Measurements from ENCODE around the gene KRTAP5-10. TPM values are rescaled to one million over a fixed set of nuclear protein-coding genes. Genes with fewer than 3 reads are reported as not detected.
A peak's percentile ranks its signal among the peaks of the same experiment; 100 is the strongest.
"Not testable (repeated sequence)": the region's sequence is repeated elsewhere in the genome, so short reads cannot be mapped to it uniquely, and the experiment has no call there.

The KRTAP5-10 gene
- total RNA-seq, 3 donors from 2014 or later: not detected

- intact Hi-C loops (cut with DNase I; ENCODE audit: low total_unique reads): no loop called here
- Histone ChIP-seq H3K4me1 (no peaks in the 10 kb centered on the region), H3K4me3 (no peak overlapping the region), H3K9me3 (no peaks in the 10 kb centered on the region), H3K27me3 (no peaks in the 10 kb centered on the region), H3K27ac (no peak overlapping the region), H3K36me3 (no peaks in the 10 kb centered on the region)
- DNase-seq (ENCODE audit: low spot score in 2 of 2): peak; percentile 63 to 71
- TF ChIP-seq CTCF (IDR thresholded peaks at IDR 0.05) (peak; percentile 50 to 69 (median 61)), POLR2A (IDR thresholded peaks at IDR 0.05) (no peak), POLR2AphosphoS5 (IDR thresholded peaks at IDR 0.05) (no peak)
These were observed 15.0 kb downstream of the KRTAP5-10 start for GRCh38 chr11:71580057-71581003.

DNA sequence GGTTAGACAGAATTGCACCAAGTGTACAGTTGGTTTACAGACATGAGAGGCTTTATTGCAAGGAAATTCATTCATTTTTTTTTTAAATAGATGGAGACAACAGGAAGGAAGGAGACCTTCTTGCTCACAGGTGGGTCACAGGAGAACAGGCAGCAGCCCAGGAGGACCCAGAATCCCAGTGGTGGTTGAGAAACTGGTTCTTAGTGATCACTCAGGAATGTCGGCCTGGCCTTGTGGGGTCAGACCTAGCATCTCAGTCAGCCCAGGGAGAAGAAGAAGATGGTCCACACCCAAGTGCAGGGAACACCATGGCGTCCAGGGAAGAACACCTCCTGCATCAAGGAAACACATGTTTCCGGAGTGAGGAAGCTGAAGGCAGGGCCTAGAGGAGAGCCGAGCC, 16.5 kb downstream of the KRTAP5-10 start:
- no peaks in the 10 kb centered on the region for H3K9me3 ChIP-seq
- H3K27ac ChIP-seq: no peak overlapping the region
- no peak overlapping the region for H3K4me3 ChIP-seq
- intact Hi-C loops (cut with DNase I; ENCODE audit: low total_unique reads): no loop called here
- TF ChIP-seq POLR2A (IDR thresholded peaks at IDR 0.05) (no peak), POLR2AphosphoS5 (IDR thresholded peaks at IDR 0.05) (no peak), CTCF (IDR thresholded peaks at IDR 0.05) (no peak)
- no peak for DNase-seq (ENCODE audit: low spot score in 2 of 2)
- H3K36me3 ChIP-seq: no peaks in the 10 kb centered on the region
- H3K27me3 ChIP-seq: no peaks in the 10 kb centered on the region
- H3K4me1 ChIP-seq: no peaks in the 10 kb centered on the region

DNA sequence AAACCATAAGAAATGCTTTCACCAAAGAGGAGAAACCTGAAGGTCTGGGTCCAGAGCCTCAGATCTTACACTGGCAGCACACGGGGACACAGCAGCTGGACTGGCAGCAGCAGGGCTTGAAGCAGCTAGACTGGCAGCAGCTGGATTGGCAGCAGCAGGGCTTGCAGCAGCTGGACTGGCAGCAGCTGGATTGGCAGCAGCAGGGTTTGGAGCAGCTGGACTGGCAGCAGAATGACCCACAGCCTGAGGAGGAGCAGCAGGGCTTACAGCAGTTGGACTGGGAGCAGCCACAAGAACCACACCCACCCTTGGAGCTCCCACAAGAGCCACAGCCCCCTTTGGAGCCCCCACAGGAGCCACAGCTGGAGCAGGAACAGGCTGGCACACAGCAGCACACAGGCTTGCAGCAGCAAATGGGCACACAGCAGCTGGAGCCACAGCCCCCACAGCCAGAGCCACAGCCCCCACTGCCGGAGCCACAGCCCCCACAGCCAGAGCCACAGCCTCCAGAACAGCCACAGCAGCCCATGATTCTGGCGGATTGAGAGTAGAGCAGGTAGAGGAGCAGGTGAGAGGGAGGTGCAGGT, 17.0 kb downstream of the KRTAP5-10 start, which contains the start of gene KRTAP5-11:
Gene KRTAP5-11, minus strand, starts transcription at position 567 of the 587 bp plus-strand sequence. Its CDS starts 38 bp downstream, at position 529.
- Histone ChIP-seq H3K4me1 (no peaks in the 10 kb centered on the region), H3K27ac (no peak within 1 kb of the TSS), H3K4me3 (no peak within 1 kb of the TSS), H3K27me3 (no peaks in the 10 kb centered on the region), H3K36me3 (no peaks in the 10 kb centered on the region), H3K9me3 (no peaks in the 10 kb centered on the region)
- intact Hi-C loops (cut with DNase I; ENCODE audit: low total_unique reads): no loop called here
- TF ChIP-seq POLR2AphosphoS5 (IDR thresholded peaks at IDR 0.05) (no peak), CTCF (IDR thresholded peaks at IDR 0.05) (no peak), POLR2A (IDR thresholded peaks at IDR 0.05) (no peak)
- no peak for DNase-seq (ENCODE audit: low spot score in 2 of 2)

- DNase-seq (ENCODE audit: low spot score in 2 of 2); H3K9me3 ChIP-seq; H3K4me1 ChIP-seq; H3K27ac ChIP-seq; intact Hi-C loops (cut with DNase I; ENCODE audit: low total_unique reads); H3K4me3 ChIP-seq; H3K36me3 ChIP-seq; H3K27me3 ChIP-seq: not testable (repeated sequence)
These were observed 17.6 kb downstream of the KRTAP5-10 start for GRCh38 chr11:71582969-71583368.

DNA sequence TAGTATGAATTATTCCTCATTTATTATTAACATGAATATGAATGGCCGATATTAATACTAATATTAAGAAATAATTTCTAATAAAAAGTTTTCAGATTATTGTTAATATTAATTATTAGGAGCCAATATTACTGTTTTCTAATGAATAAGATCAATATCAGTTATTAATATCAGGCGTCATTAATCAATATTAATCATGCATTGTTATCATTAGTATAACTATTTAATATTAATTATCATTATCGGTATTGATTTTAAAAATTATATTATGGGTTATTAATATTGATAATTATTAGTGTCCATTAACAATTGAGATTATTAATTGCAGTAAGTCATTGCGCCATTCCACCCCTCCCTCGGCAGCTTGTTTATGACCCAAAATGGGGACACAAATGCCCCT, 20.3 kb downstream of the KRTAP5-10 start:
- H3K4me1 ChIP-seq; DNase-seq (ENCODE audit: low spot score in 2 of 2); H3K36me3 ChIP-seq; H3K9me3 ChIP-seq; H3K27me3 ChIP-seq; H3K27ac ChIP-seq; intact Hi-C loops (cut with DNase I; ENCODE audit: low total_unique reads); H3K4me3 ChIP-seq: not testable (repeated sequence)

DNA sequence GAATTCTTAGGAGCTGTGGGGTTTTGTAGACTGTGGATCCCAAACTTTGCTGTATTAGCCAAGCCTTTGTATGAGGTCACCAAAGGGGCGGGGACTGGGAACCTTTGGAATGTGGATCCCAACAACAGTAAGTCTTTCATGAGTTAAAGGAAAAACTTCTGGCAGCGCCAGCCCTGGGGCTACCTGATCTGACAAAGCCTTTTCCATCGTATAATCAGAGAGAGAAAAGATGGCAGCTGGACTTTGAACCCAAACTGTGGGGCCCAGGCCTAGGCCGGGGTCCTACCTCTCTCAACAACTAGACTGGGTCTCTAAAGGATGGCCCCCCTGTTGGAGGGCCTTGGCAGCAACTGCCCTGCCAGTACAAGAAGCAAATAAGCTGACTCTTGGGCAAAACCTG, 23.0 kb downstream of the KRTAP5-10 start:
- H3K27me3 ChIP-seq; intact Hi-C loops (cut with DNase I; ENCODE audit: low total_unique reads); H3K4me1 ChIP-seq; H3K36me3 ChIP-seq; H3K9me3 ChIP-seq; H3K4me3 ChIP-seq: not testable (repeated sequence)
- DNase-seq (ENCODE audit: low spot score in 2 of 2): peak in 1 of 2 donors; percentile 62
- peak overlapping the region; percentile 19 to 45 for H3K27ac ChIP-seq

DNA sequence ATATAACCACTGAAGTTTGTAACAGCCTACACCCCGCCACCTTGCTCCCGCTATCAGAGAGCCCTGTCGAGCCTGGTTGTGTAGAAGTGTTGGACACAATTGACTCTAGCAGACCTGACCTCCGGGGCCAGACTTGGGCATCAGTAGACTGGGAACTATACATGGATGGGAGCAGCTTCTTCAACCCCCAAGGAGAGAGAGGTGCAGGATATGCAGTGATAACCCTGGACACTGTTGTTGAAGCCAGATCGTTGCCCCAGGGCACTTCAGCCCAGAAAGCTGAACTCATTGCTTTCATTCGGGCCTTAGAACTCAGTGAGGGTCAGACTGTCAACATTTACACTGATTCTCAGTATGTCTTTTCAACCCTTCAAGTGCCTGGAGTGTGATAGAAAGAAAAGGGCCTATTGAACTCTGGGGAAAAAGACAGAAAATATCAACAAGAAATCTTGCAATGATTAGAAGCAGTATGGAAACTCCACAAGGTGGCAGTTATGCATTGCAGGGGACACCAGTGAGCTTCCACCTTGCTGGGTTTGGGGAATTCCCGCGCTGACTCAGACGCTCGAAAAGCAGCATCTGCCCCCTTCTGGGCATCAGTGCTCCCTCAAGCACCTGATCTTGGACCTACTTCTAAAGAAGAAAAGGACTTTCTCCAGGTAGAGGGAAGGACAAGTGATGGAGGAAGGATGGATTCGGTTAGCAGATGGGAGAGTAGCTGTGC, 23.6 kb downstream of the KRTAP5-10 start:
- H3K9me3 ChIP-seq; DNase-seq (ENCODE audit: low spot score in 2 of 2); H3K4me3 ChIP-seq; H3K27me3 ChIP-seq; H3K36me3 ChIP-seq; H3K4me1 ChIP-seq; intact Hi-C loops (cut with DNase I; ENCODE audit: low total_unique reads): not testable (repeated sequence)
- peak overlapping the region; percentile 19 to 45 for H3K27ac ChIP-seq

- peak in 1 of 2 donors; percentile 22 for DNase-seq (ENCODE audit: low spot score in 2 of 2)
- H3K9me3 ChIP-seq; H3K4me3 ChIP-seq; intact Hi-C loops (cut with DNase I; ENCODE audit: low total_unique reads); H3K27ac ChIP-seq; H3K27me3 ChIP-seq; H3K36me3 ChIP-seq; H3K4me1 ChIP-seq: not testable (repeated sequence)
These were observed 24.2 kb downstream of the KRTAP5-10 start for GRCh38 chr11:71589546-71589920.

GRCh38 chr11:71603221-71603620, 37.9 kb downstream of the KRTAP5-10 start:
- intact Hi-C loops (cut with DNase I; ENCODE audit: low total_unique reads); DNase-seq (ENCODE audit: low spot score in 2 of 2); H3K9me3 ChIP-seq; H3K27ac ChIP-seq; H3K36me3 ChIP-seq; H3K27me3 ChIP-seq; H3K4me3 ChIP-seq; H3K4me1 ChIP-seq: not testable (repeated sequence)

Data from breast epithelium (tissue), 4 donors.